GM06990 (cell line): ENCODE data around the gene ADPRHL1.

Experiments used
- DNase-seq: peaks from one replicate; pipeline ENCODE4 v3.0.0-alpha.2; 2011; ENCODE audit not compliant: insufficient read length; ENCODE audit errors: extremely low read depth
- H3K27me3 ChIP-seq: replicated peaks from 2 replicates; pipeline ENCODE4 v1.6.0; 2011; ENCODE audit warnings: low read length; ENCODE audit not compliant: control insufficient read depth, insufficient read depth
- H3K36me3 ChIP-seq: 2 replicates; pipeline ENCODE4 v1.5.1; 2011; ENCODE audit warnings: low read length; ENCODE audit not compliant: control insufficient read depth, insufficient read depth
- H3K4me3 ChIP-seq: replicated peaks from 2 replicates; pipeline ENCODE4 v1.5.1; 2011; ENCODE audit warnings: low read depth, mild to moderate bottlenecking, control low read depth, low read length
- CTCF ChIP-seq: IDR thresholded peaks from 2 replicates; pipeline ENCODE4 v1.5.1; 2011; ENCODE audit warnings: low read length, control low read depth, mild to moderate bottlenecking, inconsistent platforms; ENCODE audit not compliant: insufficient read depth, poor library complexity, severe bottlenecking

The ADPRHL1 gene

GRCh38 chr13:113420833-113421600, 32.3 kb downstream of the ADPRHL1 start:
- Histone ChIP-seq H3K4me3 (no peak overlapping the region), H3K27me3 (no peaks in the 10 kb centered on the region; the same call in 1 of the 2 replicates), H3K36me3 (no peaks in the 10 kb centered on the region)
- no peak for DNase-seq
- no peak for TF ChIP-seq CTCF

GRCh38 chr13:113420232-113420631, 33.1 kb downstream of the ADPRHL1 start:
- Histone ChIP-seq H3K36me3 (no peaks in the 10 kb centered on the region), H3K27me3 (no peaks in the 10 kb centered on the region; the same call in 1 of the 2 replicates), H3K4me3 (no peak overlapping the region)
- TF ChIP-seq CTCF, result no peak
- DNase-seq, result no peak

- no peak for TF ChIP-seq CTCF
- DNase-seq, result no peak
- Histone ChIP-seq H3K27me3 (no peaks in the 10 kb centered on the region; the same call in 1 of the 2 replicates), H3K36me3 (no peaks in the 10 kb centered on the region), H3K4me3 (no peak overlapping the region)
Observed at GRCh38 chr13:113419531-113420193, 33.6 kb downstream of the ADPRHL1 start.

GRCh38 chr13:113418722-113419049, 34.6 kb downstream of the ADPRHL1 start:
- Histone ChIP-seq H3K27me3 (no peaks in the 10 kb centered on the region; the same call in 1 of the 2 replicates), H3K4me3 (no peak overlapping the region), H3K36me3 (no peaks in the 10 kb centered on the region)
- TF ChIP-seq CTCF, result no peak
- no peak for DNase-seq

- DNase-seq, result no peak
- Histone ChIP-seq H3K36me3 (no peaks in the 10 kb centered on the region), H3K27me3 (no peaks in the 10 kb centered on the region; the same call in 1 of the 2 replicates), H3K4me3 (no peak overlapping the region)
- no peak for TF ChIP-seq CTCF
Observed at GRCh38 chr13:113417836-113418721, 35.2 kb downstream of the ADPRHL1 start.
